GM23248 (cell line): ENCODE measurements around the gene SLC46A3. TPM values are rescaled to one million over a fixed set of nuclear protein-coding genes. Genes with fewer than 3 reads are reported as not detected.
A peak's percentile ranks its signal among the peaks of the same experiment; 100 is the strongest.
"Not testable (repeated sequence)": the region's sequence is repeated elsewhere in the genome, so short reads cannot be mapped to it uniquely, and the experiment has no call there.

Experiments used
- DNase-seq: peaks from one replicate; pipeline ENCODE4 v3.0.0-alpha.2; 2015
- H2AFZ ChIP-seq: fragments of 200-600 bp; sonication (generic); 2 replicates; pipeline ENCODE4 v1.6.1; 2016; ENCODE audit warnings: antibody characterized with exemption
- H3F3A ChIP-seq: fragments of 200-600 bp; sonication (generic); 2 replicates; pipeline ENCODE4 v1.6.1; 2016; ENCODE audit warnings: mild to moderate bottlenecking, antibody characterized with exemption, mixed run types; ENCODE audit not compliant: insufficient read depth
- H3K27ac ChIP-seq: fragments of 200-600 bp; sonication (generic); 2 replicates; pipeline ENCODE4 v1.5.1; 2016; ENCODE audit warnings: mild to moderate bottlenecking
- H3K27me3 ChIP-seq: fragments of 200-600 bp; sonication (generic); replicated peaks from 2 replicates; pipeline ENCODE4 v1.6.1; 2016; ENCODE audit warnings: mild to moderate bottlenecking; ENCODE audit not compliant: insufficient read depth
- H3K36me3 ChIP-seq: fragments of 200-600 bp; sonication (generic); 2 replicates; pipeline ENCODE4 v1.6.1; 2016; ENCODE audit warnings: low read depth, mild to moderate bottlenecking
- H3K4me1 ChIP-seq: fragments of 200-600 bp; sonication (generic); 2 replicates; pipeline ENCODE4 v1.6.1; 2016; ENCODE audit warnings: mild to moderate bottlenecking; ENCODE audit not compliant: insufficient read depth
- H3K4me2 ChIP-seq: fragments of 200-600 bp; sonication (generic); one replicate; pipeline ENCODE4 v1.6.1; 2016; ENCODE audit warnings: mild to moderate bottlenecking; ENCODE audit not compliant: unreplicated experiment
- H3K4me3 ChIP-seq: fragments of 200-600 bp; sonication (generic); 2 replicates; pipeline ENCODE4 v1.5.1; 2016; ENCODE audit warnings: mild to moderate bottlenecking
- H3K79me2 ChIP-seq: fragments of 200-600 bp; sonication (generic); 2 replicates; pipeline ENCODE4 v1.6.1; 2016; ENCODE audit warnings: mild to moderate bottlenecking; ENCODE audit not compliant: insufficient read depth
- H3K9ac ChIP-seq: fragments of 200-600 bp; sonication (generic); 2 replicates; pipeline ENCODE4 v1.6.1; 2016; ENCODE audit warnings: mild to moderate bottlenecking
- H3K9me2 ChIP-seq: fragments of 200-600 bp; sonication (generic); 2 replicates; pipeline ENCODE4 v1.6.1; 2016; ENCODE audit warnings: mixed run types, mild to moderate bottlenecking, moderate library complexity; ENCODE audit not compliant: insufficient read depth
- H3K9me3 ChIP-seq: fragments of 200-600 bp; sonication (generic); one replicate; pipeline ENCODE4 v1.6.1; 2017; ENCODE audit warnings: low read depth
- H4K20me1 ChIP-seq: fragments of 200-600 bp; sonication (generic); 2 replicates; pipeline ENCODE4 v1.6.0; 2016; ENCODE audit not compliant: insufficient read depth
- EZH2 ChIP-seq: fragments of 200-600 bp; sonication (generic); IDR thresholded peaks from 2 replicates; pipeline ENCODE4 v1.6.1; 2018; ENCODE audit warnings: antibody characterized with exemption, mild to moderate bottlenecking; ENCODE audit not compliant: insufficient read depth, poor library complexity, severe bottlenecking
- EZH2phosphoT487 ChIP-seq: fragments of 200-600 bp; sonication (generic); IDR thresholded peaks from 2 replicates; pipeline ENCODE4 v1.6.1; 2018; ENCODE audit warnings: antibody characterized with exemption, moderate library complexity, mild to moderate bottlenecking, low read depth; ENCODE audit not compliant: insufficient read depth
- WGBS, 2 experiments: methylation state at CpG; one replicate each; pipeline ENCODE4 v1.1.6; 2015 to 2017; ENCODE audit warnings: low lambda C conversion rate in 2 of 2, low coverage in 1 of 2; ENCODE audit errors: missing lambda C conversion rate in 2 of 2; 5-methylcytosine and 5-hydroxymethylcytosine counted together
- in situ Hi-C: fragments of 300-500 bp; cut with MboI; formaldehyde crosslinking; loops from 2 replicates; pipeline ENCODE4 v1.15.0; 2020
- polyA plus RNA-seq: library from polyadenylated mRNA; unstranded; fragments of >200 nt; fragmentation: Nextera tagmentation; extraction: Ambion mirVana; gene quantifications from 2 replicates; pipeline ENCODE4 v1.2.1, GENCODE V29; 2016
- total RNA-seq: library from RNA; depleted of rRNA; stranded (reverse); fragments of >200 nt; shearing (Covaris generic); gene quantifications from 2 replicates; pipeline ENCODE4 v1.2.3, GENCODE V29; 2014

Gene SLC46A3
- total and polyA plus RNA-seq, 2 experiments from 2014 or later = 3.4 to 4.2 TPM

GRCh38 chr13:28744091-28744536 lies 25.3 kb upstream of the SLC46A3 start:
- 47 to 54% methylated on average over 6 of the region's 6 CpGs for WGBS, 2 experiments
- Histone ChIP-seq H3K27me3 (no peaks in the 10 kb centered on the region), H3K4me3 (no peak overlapping the region), H3F3A (peaks cover 5% of the 10 kb centered on the region; the same call in 1 of the 2 replicates), H3K4me2 (no peak overlapping the region), H3K79me2 (no peaks in the 10 kb centered on the region), H3K36me3 (no peaks in the 10 kb centered on the region), H2AFZ (peak overlapping the region; percentile 52), H3K27ac (peak overlapping the region; percentile 43), H3K9ac (no peak overlapping the region), H3K9me3 (no peaks in the 10 kb centered on the region), H4K20me1 (no peaks in the 10 kb centered on the region), H3K9me2 (no peaks in the 10 kb centered on the region), H3K4me1 (peaks cover 11% of the 10 kb centered on the region)
- in situ Hi-C loops = no loop called here
- peak; percentile 66 for DNase-seq
- TF ChIP-seq EZH2phosphoT487 (no peak), EZH2 (no peak)

DNA sequence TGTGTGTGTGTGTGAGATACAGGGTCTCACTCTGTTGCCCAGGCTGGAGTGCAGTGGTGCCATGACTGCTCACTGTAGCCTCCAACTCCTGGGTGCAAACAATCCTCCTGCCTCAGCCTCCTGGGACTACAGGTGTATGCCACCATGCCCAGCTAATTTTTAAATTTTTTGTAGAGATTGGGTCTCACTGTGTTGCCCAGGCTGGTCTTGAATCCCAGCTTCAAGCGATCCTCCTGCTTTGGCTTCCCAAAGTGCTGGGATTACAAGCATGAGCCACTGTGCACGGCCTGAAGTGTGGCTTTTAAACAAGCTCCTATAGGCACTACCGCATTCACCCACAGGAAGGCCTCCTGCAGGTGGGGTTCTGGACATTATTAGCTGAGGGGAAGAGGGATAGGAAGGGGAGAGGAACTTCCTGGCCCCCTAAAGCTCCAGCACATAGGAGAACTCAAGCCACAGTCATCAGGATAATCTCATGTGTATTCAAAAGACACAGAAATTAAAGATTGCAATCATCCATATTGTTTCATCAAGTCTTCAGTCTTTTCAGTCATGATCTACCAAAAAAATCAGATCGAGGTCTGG lies 24.8 kb upstream of the SLC46A3 start:
- Histone ChIP-seq H3K9ac (no peak overlapping the region), H3K27ac (0 out of 2 replicates have a peak overlapping the region, but pooled peaks have one; percentile 43)
- no peak for TF ChIP-seq EZH2
- no peak for TF ChIP-seq EZH2phosphoT487

DNA sequence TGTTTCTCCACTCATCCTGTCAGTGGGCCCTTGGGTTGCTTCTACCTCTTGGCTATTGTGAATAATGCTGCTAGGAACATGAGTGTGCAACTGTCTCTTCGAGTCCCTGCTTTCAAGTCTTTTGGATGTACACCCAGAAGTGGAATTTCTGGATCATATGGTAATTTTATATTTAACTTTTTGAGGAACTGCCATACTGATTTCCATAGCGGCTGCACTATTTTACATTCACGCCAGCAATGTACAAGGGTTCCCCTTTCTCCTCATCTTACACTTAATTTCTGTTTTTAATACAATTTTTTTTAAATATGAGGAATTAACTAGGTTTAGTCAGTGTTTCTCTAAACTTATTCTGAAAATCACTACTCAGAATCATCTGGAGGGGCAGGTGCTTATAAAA lies 24.2 kb upstream of the SLC46A3 start:
- 67 to 70% methylated on average over 3 of the region's 3 CpGs for WGBS, 2 experiments
- H3K4me1 ChIP-seq = peaks cover 11% of the 10 kb centered on the region
- in situ Hi-C loops = no loop called here
- H3K9me2 ChIP-seq = no peaks in the 10 kb centered on the region
- no peak for DNase-seq
- no peaks in the 10 kb centered on the region for H3K27me3 ChIP-seq
- no peak overlapping the region for H3K4me3 ChIP-seq
- H3K79me2 ChIP-seq = no peaks in the 10 kb centered on the region
- no peaks in the 10 kb centered on the region for H3K36me3 ChIP-seq
- peaks cover 5% of the 10 kb centered on the region; the same call in 1 of the 2 replicates for H3F3A ChIP-seq
- H2AFZ ChIP-seq = no peak overlapping the region
- TF ChIP-seq EZH2phosphoT487 = no peak
- TF ChIP-seq EZH2 = no peak
- H3K9me3 ChIP-seq = no peaks in the 10 kb centered on the region
- no peak overlapping the region for H3K9ac ChIP-seq
- H3K4me2 ChIP-seq = no peak overlapping the region
- no peak overlapping the region for H3K27ac ChIP-seq
- no peaks in the 10 kb centered on the region for H4K20me1 ChIP-seq

More for the DNA sequence above, 24.8 kb upstream of the SLC46A3 start:
- H3K4me1 ChIP-seq = peaks cover 11% of the 10 kb centered on the region
- peak overlapping the region; percentile 52 for H2AFZ ChIP-seq
- no peaks in the 10 kb centered on the region for H3K79me2 ChIP-seq
- no peaks in the 10 kb centered on the region for H3K27me3 ChIP-seq
- in situ Hi-C loops = no loop called here
- no peak overlapping the region for H3K4me2 ChIP-seq
- H3K9me2 ChIP-seq = no peaks in the 10 kb centered on the region
- 75 to 84% methylated on average over 4 of the region's 4 CpGs for WGBS, 2 experiments
- H3K9me3 ChIP-seq = no peaks in the 10 kb centered on the region
- no peak overlapping the region for H3K4me3 ChIP-seq
- peaks cover 5% of the 10 kb centered on the region; the same call in 1 of the 2 replicates for H3F3A ChIP-seq
- no peaks in the 10 kb centered on the region for H3K36me3 ChIP-seq
- no peaks in the 10 kb centered on the region for H4K20me1 ChIP-seq
- DNase-seq = no peak

GRCh38 chr13:28742445-28742844 lies 23.7 kb upstream of the SLC46A3 start:
- H3K4me3 ChIP-seq, H3K9me2 ChIP-seq, H3K27ac ChIP-seq, in situ Hi-C loops, H3K27me3 ChIP-seq, H3K36me3 ChIP-seq, H3K9ac ChIP-seq, H2AFZ ChIP-seq, DNase-seq, H3K9me3 ChIP-seq, H3F3A ChIP-seq, H4K20me1 ChIP-seq, H3K4me2 ChIP-seq, H3K79me2 ChIP-seq: not testable (repeated sequence)
- H3K4me1 ChIP-seq = peaks cover 11% of the 10 kb centered on the region
- WGBS, 2 experiments = 83 to 90% methylated on average over 11 of the region's 11 CpGs
